Transverse colon (tissue), 4 donors: ENCODE results near the gene CRYZL1.

Source experiments
- CTCF ChIP-seq, 5 experiments: fragments of 200-600 bp in 3 of 5; fragments of 450-650 bp in 2 of 5; sonication (generic) in 3 of 5; IDR thresholded peaks; 1 replicate in 2 of 5; 2 replicates in 3 of 5; pipeline ENCODE4 v1.5.1; 2016 to 2017; ENCODE audit warnings: antibody characterized with exemption in 5 of 5, inconsistent platforms in 3 of 5, mild to moderate bottlenecking in 2 of 5, moderate library complexity in 1 of 5
- EP300 ChIP-seq: sonication (generic); formaldehyde crosslinking; IDR thresholded peaks from one replicate; pipeline ENCODE4 v1.6.1; 2017; ENCODE audit warnings: antibody characterized with exemption, low read depth
- POLR2A ChIP-seq: fragments of 450-650 bp; IDR thresholded peaks from one replicate; pipeline ENCODE4 v1.6.1; 2016; ENCODE audit warnings: antibody characterized with exemption, mild to moderate bottlenecking, moderate library complexity
- POLR2AphosphoS5 ChIP-seq, 3 donors: sonication (generic); formaldehyde crosslinking; IDR thresholded peaks; one replicate each; pipeline ENCODE4 v1.6.1; 2016; ENCODE audit warnings: antibody characterized with exemption in 3 of 3

- TF ChIP-seq CTCF (IDR thresholded peaks at IDR 0.05), result no peak
- TF ChIP-seq POLR2A, result no peak
- no peak for TF ChIP-seq POLR2AphosphoS5 (IDR thresholded peaks at IDR 0.05)
- TF ChIP-seq EP300, result no peak
These were observed 24.6 kb upstream of the CRYZL1 start for GRCh38 chr21:33666153-33666552.
